CD4-positive, alpha-beta T cell treated with Interleukin-4 for 4 hours (primary cell): ENCODE measurements around the gene FGF19.
"Not testable (repeated sequence)": the region's sequence is repeated elsewhere in the genome, so short reads cannot be mapped to it uniquely, and the experiment has no call there.

Source experiments
- DNase-seq: peaks from one replicate; pipeline ENCODE4 v3.0.0-alpha.2; 2020

The FGF19 gene

DNA sequence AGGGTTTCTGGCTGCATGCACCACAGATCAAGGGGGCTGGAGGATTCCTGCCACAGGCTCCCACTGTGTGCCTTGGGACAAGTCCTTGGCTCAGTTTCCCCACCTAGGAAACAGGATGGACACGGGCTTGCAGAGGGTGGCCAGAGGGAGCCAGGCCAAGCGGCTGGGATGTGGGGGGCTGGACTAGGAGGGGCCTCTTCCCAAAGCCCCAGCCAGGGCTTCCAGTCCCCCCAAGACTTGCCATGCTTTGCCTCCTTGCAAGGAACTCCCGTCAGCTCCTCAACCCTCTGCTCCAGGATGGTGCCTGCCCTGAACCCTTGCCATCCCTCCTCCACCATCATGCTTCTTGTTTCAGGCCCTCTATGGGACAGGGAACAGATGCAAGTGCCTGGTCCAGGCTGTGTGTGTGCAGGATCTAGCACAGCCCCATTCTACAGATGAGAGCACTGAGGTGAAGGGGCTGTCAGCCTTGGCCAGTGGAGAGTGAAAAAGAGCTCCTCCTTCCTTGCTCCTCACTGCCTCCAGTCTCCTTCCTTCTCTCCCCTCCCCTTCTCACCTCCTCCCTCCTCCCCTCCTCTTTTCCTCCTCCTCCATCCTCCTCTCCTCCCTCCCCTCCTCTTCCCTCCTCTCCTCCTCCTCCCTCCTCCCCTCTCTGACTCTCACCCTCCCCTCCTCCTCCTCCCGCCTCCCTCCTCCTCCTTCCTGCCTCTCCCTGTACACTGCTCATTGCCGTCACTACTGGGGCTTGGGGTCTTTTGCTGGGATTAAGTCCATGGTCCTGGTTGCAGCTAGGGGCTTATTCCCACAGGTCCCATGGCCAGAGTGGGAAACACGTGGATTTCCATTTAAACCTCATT, 13.3 kb upstream of the FGF19 start:
- DNase-seq: no peak

GRCh38 chr11:69716099-69716498, 12.3 kb upstream of the FGF19 start:
- DNase-seq: no peak

DNA sequence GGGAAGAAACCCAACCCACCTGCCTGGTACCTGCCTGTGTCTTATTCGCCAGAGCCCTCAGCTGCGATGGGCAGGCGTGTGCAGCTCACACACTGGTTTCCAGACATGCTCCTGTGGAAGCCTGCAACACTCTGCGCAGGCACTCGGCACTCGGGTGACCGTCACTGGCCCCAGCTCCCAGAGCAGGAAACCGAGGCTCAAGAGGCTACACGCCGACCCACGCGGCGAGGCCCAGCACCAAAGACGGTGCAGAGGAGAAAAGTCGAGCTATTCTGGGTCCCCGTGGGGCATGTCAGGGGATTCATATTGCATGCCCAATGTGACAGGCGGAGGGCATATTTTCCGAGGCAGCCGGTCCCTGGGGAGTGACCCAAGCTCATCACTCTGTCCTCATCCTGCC, 11.6 kb upstream of the FGF19 start:
- DNase-seq: no peak

- peak; percentile 2 for DNase-seq
These were observed 8.3 kb upstream of the FGF19 start for GRCh38 chr11:69711822-69712801.

DNA sequence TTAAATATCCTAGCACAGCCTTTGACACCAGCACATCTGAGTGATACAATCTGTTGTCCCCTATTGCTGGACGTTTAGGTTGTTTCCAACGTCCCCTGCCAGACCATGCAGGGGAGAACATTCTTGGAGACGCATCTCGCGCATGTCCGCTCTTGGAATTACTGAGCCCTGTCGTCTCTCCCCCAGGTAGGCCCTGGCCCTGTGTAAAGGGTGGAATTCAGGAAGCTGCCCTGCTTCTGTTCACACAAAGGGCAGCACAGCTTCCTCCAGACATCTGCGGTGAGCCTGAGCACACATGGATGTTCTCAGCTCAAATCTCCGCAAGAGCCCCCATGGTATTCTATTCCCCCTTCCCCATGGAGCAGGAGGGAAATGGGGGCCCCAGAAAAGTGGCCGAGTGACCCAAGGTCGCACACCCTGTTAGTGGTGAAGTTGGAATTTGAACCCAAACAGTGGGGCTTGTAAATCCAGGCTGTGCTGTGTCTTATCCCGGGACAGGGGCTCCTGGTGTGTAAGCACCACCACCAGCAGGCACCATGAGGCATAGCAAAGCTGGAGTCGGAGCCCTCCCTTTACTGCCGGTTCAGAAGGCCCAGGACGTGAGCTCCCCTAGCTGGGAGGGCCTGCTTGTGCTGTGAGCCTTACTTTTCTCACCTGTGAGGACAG, 5.0 kb upstream of the FGF19 start:
- DNase-seq: no peak

DNA sequence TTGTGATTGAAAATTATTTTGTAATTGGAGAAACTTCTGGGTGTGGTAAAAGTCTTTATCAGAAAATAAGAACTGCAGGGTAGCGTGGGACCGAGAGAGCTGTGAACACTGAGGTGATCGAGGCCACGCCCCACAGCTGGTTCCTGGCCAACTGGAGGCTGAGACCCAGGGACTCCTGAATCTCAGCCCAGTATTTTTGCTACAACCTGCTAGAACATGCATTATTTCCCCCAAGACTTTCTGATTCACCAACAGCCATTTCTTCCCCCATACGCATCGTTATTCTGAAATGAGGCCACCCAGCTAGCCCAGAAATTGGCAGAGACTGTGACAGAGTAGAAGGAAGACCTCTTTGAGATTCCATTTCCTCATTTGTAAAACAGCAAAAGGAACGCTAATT, 3.4 kb upstream of the FGF19 start:
- no peak for DNase-seq

GRCh38 chr11:69705901-69706787, 2.3 kb upstream of the FGF19 start:
- DNase-seq: no peak

- no peak for DNase-seq
These were observed 1.6 kb upstream of the FGF19 start for GRCh38 chr11:69705351-69705811.

DNA sequence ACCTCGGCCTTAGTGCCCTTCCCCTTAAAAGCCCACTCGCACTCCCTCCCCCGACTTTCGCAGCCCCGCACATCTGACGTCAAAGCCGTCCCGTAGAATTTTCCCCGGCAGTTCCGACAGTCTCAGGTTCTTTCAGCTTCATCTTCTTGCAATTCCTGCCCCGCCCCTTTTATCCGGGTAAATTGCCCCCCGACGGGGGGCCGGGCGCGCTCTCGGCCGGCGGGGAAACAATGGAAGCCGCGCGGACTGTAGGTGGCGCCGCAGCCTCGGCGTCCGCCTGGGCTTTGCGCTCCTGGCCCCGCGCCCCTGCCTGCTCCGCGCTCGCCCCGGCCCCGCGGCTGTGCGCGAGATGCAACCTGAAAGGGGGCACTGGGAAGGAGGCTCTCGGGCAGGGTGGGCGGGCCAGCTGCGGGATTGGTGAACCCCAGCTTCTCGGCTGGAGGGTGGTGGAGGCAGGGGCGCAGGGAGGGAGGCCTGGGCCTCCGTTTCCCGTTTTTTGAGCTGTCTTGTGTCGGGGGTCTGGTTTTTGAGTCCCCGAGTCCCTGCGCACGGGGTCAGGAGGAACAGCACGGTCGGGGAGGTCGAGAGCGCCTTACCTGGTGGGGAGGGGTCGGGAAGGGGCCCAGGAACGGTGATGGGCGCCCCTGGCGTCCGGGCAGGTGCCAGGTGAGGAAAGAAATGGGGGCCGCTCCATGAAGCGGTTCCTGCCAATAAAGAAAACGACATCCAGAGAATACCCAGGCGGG, 859 bp upstream of the FGF19 start:
- DNase-seq: no peak

- DNase-seq: no peak
These were observed 412 bp downstream of the FGF19 start for GRCh38 chr11:69703453-69703767.

GRCh38 chr11:69702769-69703452, 911 bp downstream of the FGF19 start:
- no peak for DNase-seq

GRCh38 chr11:69702239-69702691, 1.6 kb downstream of the FGF19 start:
- DNase-seq: no peak

DNA sequence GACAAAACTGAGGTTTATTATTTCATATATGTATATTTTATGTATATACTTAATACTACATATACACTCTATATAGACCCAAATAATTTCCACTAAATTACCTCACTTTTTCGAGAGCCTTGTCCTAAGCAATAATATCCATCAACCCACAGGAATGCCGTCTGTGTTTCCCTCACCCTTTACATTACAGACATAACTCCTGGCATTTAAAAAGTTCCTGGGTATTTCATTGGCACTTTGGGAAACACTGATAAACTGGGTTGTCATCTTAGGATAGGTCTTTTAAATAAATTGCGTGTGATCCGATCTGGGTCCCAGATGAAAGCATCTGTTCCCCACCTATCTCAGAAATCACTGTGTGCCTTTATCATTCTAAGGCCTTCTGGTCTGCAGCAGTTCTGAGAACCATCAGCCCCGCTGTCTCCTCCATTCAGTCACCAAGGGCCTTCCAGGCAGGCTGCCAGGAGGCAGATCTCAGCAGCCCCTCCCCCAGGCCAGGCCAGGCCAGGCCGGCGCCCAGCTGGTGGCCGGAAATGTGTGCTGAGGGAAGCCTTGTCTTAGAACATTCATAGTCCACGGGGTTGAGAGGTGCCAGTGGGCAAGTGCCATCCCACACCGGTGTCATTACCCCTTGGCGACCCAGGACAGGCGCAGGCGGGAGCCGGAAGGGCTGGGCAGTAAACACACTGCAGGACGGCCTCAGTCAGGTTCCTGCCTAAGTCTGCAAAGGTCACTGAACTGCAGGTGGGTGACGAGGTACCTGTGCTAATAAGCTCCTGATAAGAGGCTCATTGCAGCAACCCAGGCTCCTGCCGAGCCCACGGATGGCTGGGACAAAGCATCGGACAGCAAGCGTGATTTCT, 3.3 kb downstream of the FGF19 start:
- no peak for DNase-seq

GRCh38 chr11:69699213-69699612, 4.6 kb downstream of the FGF19 start:
- no peak for DNase-seq

GRCh38 chr11:69698362-69698761, 5.5 kb downstream of the FGF19 start:
- no peak for DNase-seq

GRCh38 chr11:69697861-69698260, 6.0 kb downstream of the FGF19 start:
- DNase-seq: no peak

DNA sequence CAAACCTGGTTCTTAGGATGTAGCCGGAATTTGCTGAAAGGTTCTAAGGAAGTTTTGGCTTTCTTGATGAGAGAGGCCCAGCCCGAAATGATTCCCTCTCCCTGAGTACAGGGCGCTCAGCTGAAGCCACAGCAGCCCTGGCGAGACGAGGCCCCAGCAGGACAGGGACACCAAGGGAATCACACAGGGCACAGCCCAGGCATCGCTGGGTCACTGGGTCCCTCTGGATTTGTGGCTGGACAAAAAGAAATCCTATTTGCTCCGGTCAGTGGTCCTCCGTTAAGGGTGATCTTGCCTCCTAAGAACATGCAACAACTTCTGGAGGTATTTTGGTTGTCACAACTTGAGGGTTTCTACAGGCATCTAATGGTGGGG, 6.4 kb downstream of the FGF19 start:
- no peak for DNase-seq

DNA sequence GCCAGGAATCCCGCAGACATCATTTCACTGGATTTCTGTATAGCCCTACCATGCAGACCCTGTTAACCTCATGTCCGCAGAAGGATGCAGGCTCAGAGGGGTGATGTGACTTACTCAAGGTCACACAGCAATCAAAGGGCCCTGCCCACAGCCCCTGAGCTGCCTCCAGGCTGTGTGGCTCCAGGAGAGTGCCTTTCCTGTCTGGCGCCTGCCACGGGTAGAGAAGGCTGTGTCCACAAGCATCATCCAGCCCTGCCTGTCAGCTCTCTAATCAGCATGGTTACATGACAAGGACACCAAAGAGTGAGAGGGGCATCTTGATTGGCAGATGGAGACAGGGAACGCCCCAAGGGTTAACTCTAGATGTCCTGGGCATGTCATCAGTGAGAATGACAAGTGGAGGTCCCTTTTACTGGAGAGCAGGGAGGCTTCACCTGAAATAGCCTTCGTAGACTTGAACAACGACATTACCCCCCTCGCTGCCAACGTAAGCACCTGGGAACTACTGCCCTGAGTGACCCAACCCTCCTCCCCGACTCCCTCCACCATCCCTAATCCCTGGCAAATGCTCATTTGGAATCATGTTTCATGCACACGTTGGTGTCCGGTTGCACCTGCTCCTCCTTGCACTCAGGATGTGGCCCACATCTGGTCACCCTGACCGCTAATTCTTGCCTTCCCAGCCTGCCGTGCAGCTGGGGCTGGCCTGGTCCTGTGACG, 6.9 kb downstream of the FGF19 start:
- no peak for DNase-seq

DNA sequence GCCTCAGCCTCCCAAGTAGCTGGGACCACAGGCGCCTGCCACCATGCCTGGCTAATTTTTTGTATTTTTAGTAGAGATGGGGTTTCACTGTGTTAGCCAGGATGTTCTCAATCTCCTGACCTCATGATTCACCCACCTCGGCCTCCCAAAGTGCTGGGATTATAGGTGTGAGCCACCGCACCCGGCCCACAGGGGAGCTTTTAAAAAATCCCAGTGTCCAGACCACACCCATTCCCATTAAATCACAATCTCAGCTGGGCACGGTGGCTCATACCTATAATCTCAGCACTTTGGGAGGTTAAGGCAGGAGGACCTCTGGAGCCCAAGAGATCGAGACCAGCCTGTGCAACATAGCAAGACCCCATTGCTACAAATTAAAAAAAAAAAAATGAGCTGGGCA, 7.8 kb downstream of the FGF19 start:
- DNase-seq: not testable (repeated sequence)
